ENCODE data around the gene TRAF3. TPM values are rescaled to one million over a fixed set of nuclear protein-coding genes. Genes with fewer than 3 reads are reported as not detected.

Gene TRAF3
- total RNA-seq, 1 experiment from 2014 or later = 49.3 TPM

GRCh38 chr14:102889615-102890014, 112.4 kb downstream of the TRAF3 start:
- Histone ChIP-seq H3K9me3 (ENCODE audit: low read depth, low read length, poor library complexity, severe bottlenecking) (no peaks in the 10 kb centered on the region), H3K4me1 (ENCODE audit: insufficient read depth, low read length, poor library complexity, severe bottlenecking) (peaks cover 12% of the 10 kb centered on the region), H3K36me3 (ENCODE audit: insufficient read depth, low read length, poor library complexity, severe bottlenecking) (peaks cover 13% of the 10 kb centered on the region), H3K27me3 (replicated peaks; ENCODE audit: insufficient read depth, low read depth, low read length, poor library complexity) (no peaks in the 10 kb centered on the region), H3K4me3 (ENCODE audit: low read depth, low read length, poor library complexity, severe bottlenecking) (no peak overlapping the region), H3K27ac (ENCODE audit: low read depth, low read length, poor library complexity, severe bottlenecking) (no peak overlapping the region)
- TF ChIP-seq CTCF (conservative IDR thresholded peaks at IDR 0.05; ENCODE audit: low read depth, low read length) = no peak
- no peak for TF ChIP-seq EZH2 (IDR thresholded peaks at IDR 0.05; ENCODE audit: borderline replicate concordance, low read depth, low read length, poor library complexity, severe bottlenecking)
- DNase-seq (ENCODE audit: low spot score) = no peak
- POLR2A ChIA-PET (ENCODE audit: low non-redundant PET) = no interaction called here
- no TSS peak for BruUV-seq (replicated peaks)
- intact Hi-C loops (cut with micrococcal nuclease; ENCODE audit: unreplicated experiment) = no loop called here
- CTCF ChIA-PET = no interaction called here

- TF ChIP-seq EZH2 (IDR thresholded peaks at IDR 0.05; ENCODE audit: borderline replicate concordance, low read depth, low read length, poor library complexity, severe bottlenecking) (no peak), CTCF (conservative IDR thresholded peaks at IDR 0.05; ENCODE audit: low read depth, low read length) (no peak)
- intact Hi-C loops (cut with micrococcal nuclease; ENCODE audit: unreplicated experiment) = no loop called here
- CTCF ChIA-PET = no interaction called here
- Histone ChIP-seq H3K9me3 (ENCODE audit: low read depth, low read length, poor library complexity, severe bottlenecking) (no peaks in the 10 kb centered on the region), H3K4me1 (ENCODE audit: insufficient read depth, low read length, poor library complexity, severe bottlenecking) (peaks cover 12% of the 10 kb centered on the region), H3K36me3 (ENCODE audit: insufficient read depth, low read length, poor library complexity, severe bottlenecking) (peaks cover 8% of the 10 kb centered on the region), H3K27ac (ENCODE audit: low read depth, low read length, poor library complexity, severe bottlenecking) (no peak overlapping the region), H3K27me3 (replicated peaks; ENCODE audit: insufficient read depth, low read depth, low read length, poor library complexity) (no peaks in the 10 kb centered on the region), H3K4me3 (ENCODE audit: low read depth, low read length, poor library complexity, severe bottlenecking) (no peak overlapping the region)
- no peak for DNase-seq (ENCODE audit: low spot score)
- POLR2A ChIA-PET (ENCODE audit: low non-redundant PET) = no interaction called here
- BruUV-seq (replicated peaks) = no TSS peak
Measured at GRCh38 chr14:102891111-102891510, 113.9 kb downstream of the TRAF3 start.

- ChIA-PET CTCF (no interaction called here), POLR2A (ENCODE audit: low non-redundant PET) (no interaction called here)
- no peak for TF ChIP-seq EZH2 (IDR thresholded peaks at IDR 0.05; ENCODE audit: borderline replicate concordance, low read depth, low read length, poor library complexity, severe bottlenecking)
- TF ChIP-seq CTCF (conservative IDR thresholded peaks at IDR 0.05; ENCODE audit: low read depth, low read length) = no peak
- Histone ChIP-seq H3K27me3 (replicated peaks; ENCODE audit: insufficient read depth, low read depth, low read length, poor library complexity) (no peaks in the 10 kb centered on the region), H3K9me3 (ENCODE audit: low read depth, low read length, poor library complexity, severe bottlenecking) (no peaks in the 10 kb centered on the region), H3K27ac (ENCODE audit: low read depth, low read length, poor library complexity, severe bottlenecking) (no peak overlapping the region), H3K36me3 (ENCODE audit: insufficient read depth, low read length, poor library complexity, severe bottlenecking) (peaks cover 4% of the 10 kb centered on the region), H3K4me3 (ENCODE audit: low read depth, low read length, poor library complexity, severe bottlenecking) (no peak overlapping the region), H3K4me1 (ENCODE audit: insufficient read depth, low read length, poor library complexity, severe bottlenecking) (peaks cover 12% of the 10 kb centered on the region)
- no TSS peak for BruUV-seq (replicated peaks)
- intact Hi-C loops (cut with micrococcal nuclease; ENCODE audit: unreplicated experiment) = no loop called here
- DNase-seq (ENCODE audit: low spot score) = no peak
Measured at GRCh38 chr14:102891556-102891955, 114.3 kb downstream of the TRAF3 start.

Data from A673 (cell line).